SK-N-SH (cell line): Measurements from ENCODE around the gene CMTM8. TPM values are rescaled to one million over a fixed set of nuclear protein-coding genes. Genes with fewer than 3 reads are reported as not detected.

Source experiments
- CTCF ChIA-PET: fragments of 300-600, 350-600 bp; formaldehyde crosslinking; extraction: SDS; loops from one replicate; lab custom pipeline; 2021; lab: Yijun Ruan, JAX
- POLR2A ChIA-PET: fragments of 350-600 bp; sonication (Branson Sonifier 250); formaldehyde crosslinking; extraction: SDS; loops from one replicate; lab custom pipeline; 2020; ENCODE audit warnings: antibody characterized with exemption, inconsistent platforms; lab: Yijun Ruan, JAX
- DNase-seq: peaks from one replicate; pipeline ENCODE4 v3.0.0; 2012
- H2AFZ ChIP-seq: fragments of 200-600 bp; sonication (generic); 2 replicates; pipeline ENCODE4 v1.8.1; 2016; ENCODE audit warnings: antibody characterized with exemption, mild to moderate bottlenecking, low read depth
- H3F3A ChIP-seq: fragments of 200-600 bp; sonication (generic); replicated peaks from 2 replicates; pipeline ENCODE3; 2016; ENCODE audit warnings: antibody characterized with exemption, mild to moderate bottlenecking; ENCODE audit not compliant: insufficient read depth
- H3K27ac ChIP-seq, 2 experiments: fragments of 200-500 bp in 1 of 2; fragments of 200-600 bp in 1 of 2; sonication (Bioruptor generic) in 1 of 2; sonication (generic), shearing (Covaris generic) in 1 of 2; 2 replicates each; pipeline versions ENCODE4 v1.5.1 to v1.6.1; 2014 to 2016; ENCODE audit warnings: low read depth in 2 of 2, inconsistent platforms in 1 of 2, low read length in 1 of 2, mild to moderate bottlenecking in 1 of 2, mixed read lengths in 1 of 2
- H3K27me3 ChIP-seq: fragments of 200-600 bp; sonication (generic), shearing (Covaris generic); 2 replicates; pipeline ENCODE4 v1.6.1; 2016; ENCODE audit warnings: mixed run types; ENCODE audit not compliant: insufficient read depth
- H3K36me3 ChIP-seq, 2 experiments: fragments of 200-500 bp in 1 of 2; fragments of 200-600 bp in 1 of 2; sonication (Bioruptor generic) in 1 of 2; sonication (generic) in 1 of 2; replicated peaks in 1 of 2; 2 replicates each; pipeline versions ENCODE3 to v1.5.1; 2014 to 2016; ENCODE audit warnings: low read length in 1 of 2, mild to moderate bottlenecking in 1 of 2; ENCODE audit not compliant: insufficient read depth in 2 of 2, control insufficient read depth in 1 of 2
- H3K4me1 ChIP-seq, 2 experiments: fragments of 200-500 bp in 1 of 2; fragments of 200-600 bp in 1 of 2; sonication (Bioruptor generic) in 1 of 2; sonication (generic), shearing (Covaris generic) in 1 of 2; 2 replicates each; pipeline versions ENCODE4 v1.5.1 to v1.6.1; 2014 to 2016; ENCODE audit warnings: low read depth in 1 of 2, low read length in 1 of 2, mixed run types in 1 of 2; ENCODE audit not compliant: insufficient read depth in 2 of 2, control insufficient read depth in 1 of 2
- H3K4me2 ChIP-seq: fragments of 200-600 bp; sonication (generic), shearing (Covaris generic); 2 replicates; pipeline ENCODE4 v1.6.1; 2017; ENCODE audit warnings: mixed run types
- H3K4me3 ChIP-seq, 2 experiments: fragments of 200-500 bp in 1 of 2; fragments of 200-600 bp in 1 of 2; sonication (Bioruptor generic) in 1 of 2; sonication (generic), shearing (Covaris generic) in 1 of 2; 2 replicates each; pipeline versions ENCODE4 v1.5.1 to v1.8.1; 2014 to 2016; ENCODE audit warnings: low read depth in 2 of 2, inconsistent platforms in 1 of 2, low read length in 1 of 2, mild to moderate bottlenecking in 1 of 2, mixed read lengths in 1 of 2, moderate library complexity in 1 of 2
- H3K79me2 ChIP-seq: fragments of 200-600 bp; sonication (generic); 2 replicates; pipeline ENCODE4 v1.8.1; 2017; ENCODE audit warnings: mild to moderate bottlenecking; ENCODE audit not compliant: insufficient read depth
- H3K9ac ChIP-seq: fragments of 200-600 bp; sonication (generic); 2 replicates; pipeline ENCODE4 v1.6.1; 2017; ENCODE audit warnings: mixed run types
- H3K9me2 ChIP-seq: fragments of 200-600 bp; sonication (generic); 2 replicates; pipeline ENCODE4 v1.6.1; 2017; ENCODE audit warnings: mixed run types
- H3K9me3 ChIP-seq: fragments of 200-600 bp; sonication (generic); 2 replicates; pipeline ENCODE4 v1.6.1; 2017; ENCODE audit warnings: mixed run types, mild to moderate bottlenecking, moderate library complexity
- H4K20me1 ChIP-seq: fragments of 200-600 bp; sonication (generic); 2 replicates; pipeline ENCODE4 v1.6.1; 2017; ENCODE audit warnings: mild to moderate bottlenecking, mixed run types; ENCODE audit not compliant: insufficient read depth
- ELF1 ChIP-seq: IDR thresholded peaks from 2 replicates; pipeline ENCODE4 v1.4.0; 2012
- FOSL2 ChIP-seq: IDR thresholded peaks from 2 replicates; pipeline ENCODE4 v1.4.0; 2012; ENCODE audit warnings: low read depth, mild to moderate bottlenecking, moderate library complexity, borderline replicate concordance
- FOXJ3 ChIP-seq: sonication (generic); formaldehyde crosslinking; IDR thresholded peaks from 2 replicates; pipeline ENCODE4 v1.5.1; 2020; ENCODE audit warnings: mild to moderate bottlenecking, missing genetic modification reagents
- GABPA ChIP-seq: IDR thresholded peaks from 2 replicates; pipeline ENCODE4 v1.4.0; 2012; ENCODE audit warnings: low read depth, mild to moderate bottlenecking
- GATA2 ChIP-seq: sonication (generic); formaldehyde crosslinking; IDR thresholded peaks from 2 replicates; pipeline ENCODE4 v1.5.0; 2020; ENCODE audit warnings: mild to moderate bottlenecking, missing genetic modification reagents
- MXI1 ChIP-seq: IDR thresholded peaks from 2 replicates; pipeline ENCODE4 v1.6.1; 2012; ENCODE audit warnings: mild to moderate bottlenecking, low read depth, low read length, improper control_type of control experiment
- NRF1 ChIP-seq: IDR thresholded peaks from 2 replicates; pipeline ENCODE4 v1.6.1; 2012; ENCODE audit warnings: low read depth, mild to moderate bottlenecking, low read length
- POLR2AphosphoS5 ChIP-seq: IDR thresholded peaks from 2 replicates; pipeline ENCODE4 v1.6.1; 2012; ENCODE audit warnings: low read depth, low read length
- RAD21 ChIP-seq: IDR thresholded peaks from 2 replicates; pipeline ENCODE4 v1.6.1; 2012; ENCODE audit warnings: mild to moderate bottlenecking, low read length
- RCOR1 ChIP-seq: fragments of 150-350 bp; IDR thresholded peaks from 2 replicates; pipeline ENCODE4 v1.6.1; 2017; ENCODE audit warnings: antibody characterized with exemption, low read length
- RXRA ChIP-seq: IDR thresholded peaks from 2 replicates; pipeline ENCODE4 v1.4.0; 2012; ENCODE audit warnings: low read depth, mild to moderate bottlenecking, borderline replicate concordance
- SIN3A ChIP-seq: IDR thresholded peaks from 2 replicates; pipeline ENCODE4 v1.6.1; 2012; ENCODE audit warnings: low read depth, mild to moderate bottlenecking, low read length, moderate library complexity, borderline replicate concordance
- SMC3 ChIP-seq: IDR thresholded peaks from 2 replicates; pipeline ENCODE4 v1.6.1; 2012; ENCODE audit warnings: low read depth, low read length, improper control_type of control experiment
- TEAD4 ChIP-seq: IDR thresholded peaks from 2 replicates; pipeline ENCODE4 v1.4.0; 2012; ENCODE audit warnings: mild to moderate bottlenecking, borderline replicate concordance; ENCODE audit not compliant: insufficient read depth
- YY1 ChIP-seq: IDR thresholded peaks from 2 replicates; pipeline ENCODE4 v1.4.0; 2012; ENCODE audit warnings: low read depth, mild to moderate bottlenecking
- WGBS: methylation state at CpG from one replicate; pipeline ENCODE4 v1.1.6; 2017; ENCODE audit warnings: low lambda C conversion rate; 5-methylcytosine and 5-hydroxymethylcytosine counted together
- polyA plus RNA-seq, 3 experiments: library from polyadenylated mRNA; depleted of rRNA; stranded (reverse); fragments of >200 nt; gene quantifications; 2 replicates each; pipeline ENCODE4 v1.2.3, GENCODE V29; 2012
- TF ChIP-seq, protein P1 (sequence below): IDR thresholded peaks from 2 replicates; pipeline ENCODE4 v1.6.1; 2012; ENCODE audit warnings: mild to moderate bottlenecking, low read depth, low read length, moderate library complexity
- TF ChIP-seq, protein P2 (sequence below): IDR thresholded peaks from 2 replicates; pipeline ENCODE4 v1.4.0; 2012; ENCODE audit warnings: low read depth, borderline replicate concordance
- TF ChIP-seq, protein P3 (sequence below): fragments of 200-600 bp; sonication (generic); IDR thresholded peaks from 2 replicates; pipeline ENCODE4 v1.6.1; 2017; ENCODE audit warnings: antibody characterized with exemption, mild to moderate bottlenecking, moderate library complexity
- TF ChIP-seq, protein P4 (sequence below): IDR thresholded peaks from 2 replicates; pipeline ENCODE4 v1.4.0; 2012; ENCODE audit warnings: low read depth

Gene CMTM8
- polyA plus RNA-seq, 1 of the 3 experiments (the other 2 are of a cell fraction): 9.7 TPM

DNA sequence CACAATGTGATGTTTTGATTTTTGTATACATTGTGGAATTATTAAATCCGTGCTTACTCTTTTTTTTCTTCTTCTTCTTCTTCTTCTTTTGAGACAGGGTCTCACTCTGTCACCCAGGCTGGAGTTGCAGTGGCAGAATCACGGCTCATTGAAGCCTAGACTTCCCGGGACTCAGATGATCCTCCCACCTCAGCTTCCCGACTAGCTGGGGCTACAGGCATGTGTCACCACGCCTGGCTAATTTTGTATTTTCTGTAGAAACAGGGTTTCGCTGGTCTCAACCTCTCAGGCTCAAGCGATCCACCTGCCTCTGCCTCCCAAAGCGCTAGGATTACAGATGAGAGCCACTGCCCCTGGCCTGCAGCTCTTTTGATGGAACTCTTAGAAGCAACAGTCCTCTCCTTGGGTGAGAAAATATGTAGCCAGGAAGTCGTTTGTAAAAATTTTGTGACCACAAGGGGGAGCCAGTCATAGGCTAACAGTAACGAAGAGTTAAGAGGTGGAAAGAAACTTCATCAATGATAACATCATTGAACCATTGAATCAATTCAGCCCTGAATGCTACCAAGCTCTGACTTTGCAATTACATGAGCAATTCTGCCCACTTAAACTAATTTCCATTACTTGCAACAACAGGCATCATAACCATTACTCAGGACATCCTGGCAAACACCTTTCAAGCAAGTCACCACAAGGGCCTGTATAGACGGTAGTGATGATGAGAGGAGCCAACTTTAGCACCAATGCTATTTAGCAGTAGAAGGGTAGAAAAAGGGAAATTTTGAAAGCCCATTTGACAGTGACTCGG, 136.5 kb downstream of the CMTM8 start:
- Histone ChIP-seq H3F3A (no peaks in the 10 kb centered on the region), H3K4me3 (no peak overlapping the region; a peak in 1 of 4 replicates)
- TF ChIP-seq SMC3 (peak; percentile 62), RAD21 (peak; percentile 67), POLR2AphosphoS5 (no peak)
- TF ChIP-seq, protein P1, sequence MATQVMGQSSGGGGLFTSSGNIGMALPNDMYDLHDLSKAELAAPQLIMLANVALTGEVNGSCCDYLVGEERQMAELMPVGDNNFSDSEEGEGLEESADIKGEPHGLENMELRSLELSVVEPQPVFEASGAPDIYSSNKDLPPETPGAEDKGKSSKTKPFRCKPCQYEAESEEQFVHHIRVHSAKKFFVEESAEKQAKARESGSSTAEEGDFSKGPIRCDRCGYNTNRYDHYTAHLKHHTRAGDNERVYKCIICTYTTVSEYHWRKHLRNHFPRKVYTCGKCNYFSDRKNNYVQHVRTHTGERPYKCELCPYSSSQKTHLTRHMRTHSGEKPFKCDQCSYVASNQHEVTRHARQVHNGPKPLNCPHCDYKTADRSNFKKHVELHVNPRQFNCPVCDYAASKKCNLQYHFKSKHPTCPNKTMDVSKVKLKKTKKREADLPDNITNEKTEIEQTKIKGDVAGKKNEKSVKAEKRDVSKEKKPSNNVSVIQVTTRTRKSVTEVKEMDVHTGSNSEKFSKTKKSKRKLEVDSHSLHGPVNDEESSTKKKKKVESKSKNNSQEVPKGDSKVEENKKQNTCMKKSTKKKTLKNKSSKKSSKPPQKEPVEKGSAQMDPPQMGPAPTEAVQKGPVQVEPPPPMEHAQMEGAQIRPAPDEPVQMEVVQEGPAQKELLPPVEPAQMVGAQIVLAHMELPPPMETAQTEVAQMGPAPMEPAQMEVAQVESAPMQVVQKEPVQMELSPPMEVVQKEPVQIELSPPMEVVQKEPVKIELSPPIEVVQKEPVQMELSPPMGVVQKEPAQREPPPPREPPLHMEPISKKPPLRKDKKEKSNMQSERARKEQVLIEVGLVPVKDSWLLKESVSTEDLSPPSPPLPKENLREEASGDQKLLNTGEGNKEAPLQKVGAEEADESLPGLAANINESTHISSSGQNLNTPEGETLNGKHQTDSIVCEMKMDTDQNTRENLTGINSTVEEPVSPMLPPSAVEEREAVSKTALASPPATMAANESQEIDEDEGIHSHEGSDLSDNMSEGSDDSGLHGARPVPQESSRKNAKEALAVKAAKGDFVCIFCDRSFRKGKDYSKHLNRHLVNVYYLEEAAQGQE: no peak
- TF ChIP-seq, protein P2, sequence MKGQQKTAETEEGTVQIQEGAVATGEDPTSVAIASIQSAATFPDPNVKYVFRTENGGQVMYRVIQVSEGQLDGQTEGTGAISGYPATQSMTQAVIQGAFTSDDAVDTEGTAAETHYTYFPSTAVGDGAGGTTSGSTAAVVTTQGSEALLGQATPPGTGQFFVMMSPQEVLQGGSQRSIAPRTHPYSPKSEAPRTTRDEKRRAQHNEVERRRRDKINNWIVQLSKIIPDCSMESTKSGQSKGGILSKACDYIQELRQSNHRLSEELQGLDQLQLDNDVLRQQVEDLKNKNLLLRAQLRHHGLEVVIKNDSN: no peak
- TF ChIP-seq, protein P3, sequence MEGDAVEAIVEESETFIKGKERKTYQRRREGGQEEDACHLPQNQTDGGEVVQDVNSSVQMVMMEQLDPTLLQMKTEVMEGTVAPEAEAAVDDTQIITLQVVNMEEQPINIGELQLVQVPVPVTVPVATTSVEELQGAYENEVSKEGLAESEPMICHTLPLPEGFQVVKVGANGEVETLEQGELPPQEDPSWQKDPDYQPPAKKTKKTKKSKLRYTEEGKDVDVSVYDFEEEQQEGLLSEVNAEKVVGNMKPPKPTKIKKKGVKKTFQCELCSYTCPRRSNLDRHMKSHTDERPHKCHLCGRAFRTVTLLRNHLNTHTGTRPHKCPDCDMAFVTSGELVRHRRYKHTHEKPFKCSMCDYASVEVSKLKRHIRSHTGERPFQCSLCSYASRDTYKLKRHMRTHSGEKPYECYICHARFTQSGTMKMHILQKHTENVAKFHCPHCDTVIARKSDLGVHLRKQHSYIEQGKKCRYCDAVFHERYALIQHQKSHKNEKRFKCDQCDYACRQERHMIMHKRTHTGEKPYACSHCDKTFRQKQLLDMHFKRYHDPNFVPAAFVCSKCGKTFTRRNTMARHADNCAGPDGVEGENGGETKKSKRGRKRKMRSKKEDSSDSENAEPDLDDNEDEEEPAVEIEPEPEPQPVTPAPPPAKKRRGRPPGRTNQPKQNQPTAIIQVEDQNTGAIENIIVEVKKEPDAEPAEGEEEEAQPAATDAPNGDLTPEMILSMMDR: peak; percentile 72
- TF ChIP-seq, all 33 proteins: peak for 3
- Histone ChIP-seq H4K20me1 (no peaks in the 10 kb centered on the region), H3K4me1 (no peaks in the 10 kb centered on the region), H3K9me3 (no peaks in the 10 kb centered on the region), H3K79me2 (no peaks in the 10 kb centered on the region), H2AFZ (peak overlapping the region; percentile 57; the same call in 1 of the 2 replicates), H3K9ac (no peak overlapping the region), H3K9me2 (no peaks in the 10 kb centered on the region), H3K27ac (no peak overlapping the region), H3K36me3 (no peaks in the 10 kb centered on the region), H3K4me2 (no peak overlapping the region), H3K27me3 (no peaks in the 10 kb centered on the region)
- WGBS: 66% methylated on average over 12 of the region's 12 CpGs
- CTCF ChIA-PET: interaction anchor here (0.6 to 6.7 kb wide), 40 partner anchors 8 to 378 kb away, joined by 3 to 98 read pairs (median 4); partner anchors contain the start of genes CMTM6 and CMTM7
- POLR2A ChIA-PET: interaction anchor here (1.2 kb wide), 1 partner anchor 93 kb away, joined by 3 read pairs; no protein-coding TSS in a partner anchor
- DNase-seq: peak; percentile 53

DNA sequence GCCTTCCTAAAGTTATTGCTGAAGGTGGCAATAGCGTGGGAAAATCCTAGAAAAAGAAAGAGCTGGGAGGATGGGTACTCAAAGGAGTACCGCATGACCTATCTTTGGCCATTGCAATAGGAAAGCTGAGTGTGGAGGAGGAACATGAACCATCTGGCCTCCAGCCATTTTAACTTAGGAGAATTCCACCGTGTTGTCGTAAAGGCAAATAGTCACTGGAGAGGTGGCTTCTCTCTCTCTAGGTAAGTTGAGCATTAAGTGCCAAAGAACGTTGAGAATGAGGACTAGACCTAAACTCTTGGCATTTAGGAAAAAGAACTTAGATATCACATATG, 137.1 kb downstream of the CMTM8 start:
- no peak for DNase-seq
- Histone ChIP-seq H3K4me3 (no peak overlapping the region), H3K4me2 (no peak overlapping the region), H3K27ac (peak overlapping the region in 1 of 2 experiments; percentile 1; a peak in 1 of 4 replicates), H3K4me1 (no peaks in the 10 kb centered on the region), H3K79me2 (no peaks in the 10 kb centered on the region), H4K20me1 (no peaks in the 10 kb centered on the region), H3K9me2 (no peaks in the 10 kb centered on the region), H3K9me3 (no peaks in the 10 kb centered on the region), H3F3A (no peaks in the 10 kb centered on the region), H3K27me3 (no peaks in the 10 kb centered on the region), H2AFZ (no peak overlapping the region)
- CTCF ChIA-PET: interaction anchor here (0.8 to 6.7 kb wide), 28 partner anchors 9 to 378 kb away, joined by 3 to 98 read pairs (median 6); partner anchors contain the start of gene CMTM7
- POLR2A ChIA-PET: interaction anchor here (1.2 kb wide), 1 partner anchor 92 kb away, joined by 3 read pairs; no protein-coding TSS in a partner anchor
- WGBS: 85% methylated on average over 5 of the region's 5 CpGs
- no peak for TF ChIP-seq ELF1
- no peak for TF ChIP-seq GABPA
- TF ChIP-seq TEAD4: no peak
- TF ChIP-seq MXI1: no peak
- no peak for TF ChIP-seq RCOR1
- TF ChIP-seq FOXJ3 (CRISPR knock-in tag): no peak
- no peak for TF ChIP-seq NRF1
- no peak for TF ChIP-seq SMC3
- no peak for TF ChIP-seq POLR2AphosphoS5
- no peak for TF ChIP-seq FOSL2
- TF ChIP-seq SIN3A: no peak
- no peak for TF ChIP-seq GATA2 (CRISPR knock-in tag)
- no peak for TF ChIP-seq YY1
- no peak for TF ChIP-seq RXRA
- TF ChIP-seq, protein P4, sequence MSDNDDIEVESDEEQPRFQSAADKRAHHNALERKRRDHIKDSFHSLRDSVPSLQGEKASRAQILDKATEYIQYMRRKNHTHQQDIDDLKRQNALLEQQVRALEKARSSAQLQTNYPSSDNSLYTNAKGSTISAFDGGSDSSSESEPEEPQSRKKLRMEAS: no peak
- TF ChIP-seq, all 33 proteins: peak for 0
- H3K9ac ChIP-seq: no peak overlapping the region
- no peaks in the 10 kb centered on the region for H3K36me3 ChIP-seq
